Neutrophil (primary cell): ENCODE data around the gene MRGPRD.

Source experiments
- H3K27ac ChIP-seq: fragments of 200-600 bp; sonication (generic); 2 replicates; pipeline ENCODE4 v1.5.1; 2016; ENCODE audit warnings: mild to moderate bottlenecking, moderate library complexity
- H3K27me3 ChIP-seq: fragments of 200-600 bp; sonication (generic); 2 replicates; pipeline ENCODE4 v1.6.0; 2016; ENCODE audit warnings: mild to moderate bottlenecking
- H3K36me3 ChIP-seq: fragments of 200-600 bp; sonication (generic); 2 replicates; pipeline ENCODE4 v1.5.1; 2017
- H3K4me1 ChIP-seq, 2 experiments: fragments of 200-600 bp in 1 of 2; sonication (generic) in 1 of 2; 1 replicate in 1 of 2; 2 replicates in 1 of 2; pipeline versions ENCODE4 v1.5.1 to v1.6.1; 2013 to 2016; ENCODE audit warnings: low read depth in 1 of 2, low read length in 1 of 2, mild to moderate bottlenecking in 1 of 2, moderate library complexity in 1 of 2; ENCODE audit not compliant: control insufficient read depth in 1 of 2, insufficient read depth in 1 of 2
- H3K4me3 ChIP-seq, 2 experiments: fragments of 200-600 bp in 1 of 2; sonication (generic) in 1 of 2; 1 replicate in 1 of 2; 2 replicates in 1 of 2; pipeline ENCODE4 v1.5.1; 2013 to 2016; ENCODE audit warnings: low read depth in 1 of 2, low read length in 1 of 2, mild to moderate bottlenecking in 1 of 2, moderate library complexity in 1 of 2
- H3K9me3 ChIP-seq: fragments of 200-600 bp; sonication (generic); 2 replicates; pipeline ENCODE4 v1.5.1; 2016
- TF ChIP-seq, protein P1 (sequence below): fragments of 200-600 bp; sonication (generic); IDR thresholded peaks from 2 replicates; pipeline ENCODE4 v1.5.1; 2016; ENCODE audit warnings: antibody characterized with exemption

Gene MRGPRD

DNA sequence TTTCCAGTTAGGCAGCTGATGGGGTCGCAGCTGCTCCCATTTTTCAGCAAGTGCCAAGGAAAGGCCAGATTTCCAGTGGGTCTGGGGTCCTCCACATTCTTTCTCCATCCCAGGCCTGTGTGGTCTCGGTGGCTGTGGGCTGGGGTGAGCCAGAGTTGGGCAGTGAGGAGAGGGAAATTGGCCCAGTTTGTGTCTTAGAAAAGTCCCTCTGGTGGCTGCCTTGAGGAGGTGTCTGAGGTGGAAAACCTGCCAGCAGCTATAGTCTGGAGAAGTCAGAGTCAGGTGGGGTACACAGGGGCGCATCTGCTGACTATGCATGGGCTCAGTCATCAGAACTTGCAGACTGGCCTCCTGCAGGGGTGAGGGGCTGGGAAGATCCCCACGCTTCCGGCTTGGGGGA, 30.5 kb downstream of the MRGPRD start:
- no peaks in the 10 kb centered on the region for H3K27me3 ChIP-seq
- no peaks in the 10 kb centered on the region for H3K9me3 ChIP-seq
- H3K36me3 ChIP-seq = no peaks in the 10 kb centered on the region
- H3K4me3 ChIP-seq = no peak overlapping the region
- H3K27ac ChIP-seq = no peak overlapping the region
- H3K4me1 ChIP-seq = peaks cover 5% of the 10 kb centered on the region in 2 experiments
- TF ChIP-seq, protein P1, sequence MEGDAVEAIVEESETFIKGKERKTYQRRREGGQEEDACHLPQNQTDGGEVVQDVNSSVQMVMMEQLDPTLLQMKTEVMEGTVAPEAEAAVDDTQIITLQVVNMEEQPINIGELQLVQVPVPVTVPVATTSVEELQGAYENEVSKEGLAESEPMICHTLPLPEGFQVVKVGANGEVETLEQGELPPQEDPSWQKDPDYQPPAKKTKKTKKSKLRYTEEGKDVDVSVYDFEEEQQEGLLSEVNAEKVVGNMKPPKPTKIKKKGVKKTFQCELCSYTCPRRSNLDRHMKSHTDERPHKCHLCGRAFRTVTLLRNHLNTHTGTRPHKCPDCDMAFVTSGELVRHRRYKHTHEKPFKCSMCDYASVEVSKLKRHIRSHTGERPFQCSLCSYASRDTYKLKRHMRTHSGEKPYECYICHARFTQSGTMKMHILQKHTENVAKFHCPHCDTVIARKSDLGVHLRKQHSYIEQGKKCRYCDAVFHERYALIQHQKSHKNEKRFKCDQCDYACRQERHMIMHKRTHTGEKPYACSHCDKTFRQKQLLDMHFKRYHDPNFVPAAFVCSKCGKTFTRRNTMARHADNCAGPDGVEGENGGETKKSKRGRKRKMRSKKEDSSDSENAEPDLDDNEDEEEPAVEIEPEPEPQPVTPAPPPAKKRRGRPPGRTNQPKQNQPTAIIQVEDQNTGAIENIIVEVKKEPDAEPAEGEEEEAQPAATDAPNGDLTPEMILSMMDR = no peak

GRCh38 chr11:68948935-68949334, 31.9 kb downstream of the MRGPRD start:
- no peaks in the 10 kb centered on the region for H3K27me3 ChIP-seq
- H3K36me3 ChIP-seq = no peaks in the 10 kb centered on the region
- no peaks in the 10 kb centered on the region for H3K9me3 ChIP-seq
- TF ChIP-seq, protein P1 = no peak
- H3K4me3 ChIP-seq = no peak overlapping the region
- H3K4me1 ChIP-seq = no peaks in the 10 kb centered on the region
- no peak overlapping the region for H3K27ac ChIP-seq

DNA sequence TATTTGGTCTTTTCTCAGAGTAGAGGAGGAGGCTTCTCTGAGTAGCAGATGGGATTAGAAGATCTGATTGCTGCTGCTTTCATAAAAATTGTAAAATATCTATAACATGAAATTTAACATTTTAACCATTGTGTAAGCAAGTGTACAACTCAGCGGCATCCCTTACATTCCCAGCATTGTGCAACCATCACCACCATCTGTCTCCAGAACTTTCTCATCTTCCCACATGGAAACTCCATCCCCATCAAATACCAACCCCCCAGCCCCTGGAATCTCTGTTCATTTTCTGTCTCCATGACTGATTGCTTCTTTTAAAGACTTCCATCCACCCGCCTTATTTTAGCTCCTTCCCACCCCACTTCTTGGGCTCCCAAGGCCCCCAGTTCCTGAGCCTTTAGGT, 32.3 kb downstream of the MRGPRD start:
- Histone ChIP-seq H3K27ac (no peak overlapping the region), H3K27me3 (no peaks in the 10 kb centered on the region), H3K4me3 (no peak overlapping the region), H3K9me3 (no peaks in the 10 kb centered on the region), H3K4me1 (no peaks in the 10 kb centered on the region), H3K36me3 (no peaks in the 10 kb centered on the region)
- TF ChIP-seq, protein P1 = no peak

DNA sequence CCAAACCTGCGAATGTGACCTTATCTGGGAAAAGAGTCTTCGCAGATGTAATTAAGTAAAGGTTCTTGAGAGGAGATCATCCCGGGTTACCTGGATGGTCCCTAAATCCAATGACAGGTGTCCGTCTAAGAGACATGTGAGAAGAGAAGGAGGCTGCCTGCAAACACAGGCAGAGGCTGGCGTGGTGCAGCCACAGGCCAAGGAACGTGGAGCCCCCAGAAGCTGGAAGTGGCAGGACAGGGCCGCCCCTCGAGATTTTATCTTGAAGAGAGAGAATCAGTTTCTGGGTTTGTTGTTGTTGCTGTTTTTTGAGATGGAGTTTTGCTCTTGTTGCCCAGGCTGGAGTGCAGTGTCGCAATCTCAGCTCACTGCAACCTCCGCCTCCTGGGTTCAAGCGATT, 33.6 kb downstream of the MRGPRD start:
- H3K27ac ChIP-seq = no peak overlapping the region
- H3K36me3 ChIP-seq = peaks cover 1% of the 10 kb centered on the region
- TF ChIP-seq, protein P1 = no peak
- H3K4me1 ChIP-seq = no peaks in the 10 kb centered on the region
- no peak overlapping the region for H3K4me3 ChIP-seq
- H3K27me3 ChIP-seq = no peaks in the 10 kb centered on the region
- no peaks in the 10 kb centered on the region for H3K9me3 ChIP-seq

DNA sequence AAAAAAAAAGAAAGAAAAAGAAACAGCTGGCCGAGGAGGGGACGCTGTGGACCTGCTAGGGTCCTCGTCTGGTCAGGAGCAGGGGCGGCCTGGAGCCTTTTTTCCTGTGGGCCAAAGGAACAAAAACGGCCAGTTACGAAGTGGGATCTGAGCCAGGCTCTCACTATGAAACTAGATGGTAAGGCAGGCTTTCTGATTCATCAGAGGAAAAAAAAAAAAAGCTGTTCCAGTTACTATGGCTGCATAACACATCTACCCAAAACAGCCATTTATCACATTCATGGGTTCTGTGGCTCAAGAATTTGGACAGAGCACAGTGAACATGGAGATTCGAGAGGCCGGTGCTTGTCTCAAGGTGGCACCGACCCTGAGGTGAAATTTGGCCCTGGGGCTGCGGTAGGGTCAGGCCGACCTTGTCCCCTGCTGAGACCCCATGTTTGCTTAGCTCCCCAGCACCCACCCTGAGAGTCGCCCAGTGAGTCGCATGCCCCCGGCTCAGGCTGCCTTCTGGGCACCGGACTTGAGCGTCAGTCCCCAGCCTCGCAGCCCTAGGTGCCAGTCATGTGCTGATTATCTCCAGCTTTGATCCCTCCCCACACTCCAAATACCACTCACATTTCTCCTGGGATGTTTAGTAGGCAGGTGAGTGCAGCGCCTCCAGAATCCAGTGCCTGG, 34.2 kb downstream of the MRGPRD start:
- Histone ChIP-seq H3K27me3 (no peaks in the 10 kb centered on the region), H3K4me3 (no peak overlapping the region), H3K36me3 (peaks cover 7% of the 10 kb centered on the region), H3K27ac (no peak overlapping the region), H3K9me3 (no peaks in the 10 kb centered on the region), H3K4me1 (no peaks in the 10 kb centered on the region)
- TF ChIP-seq, protein P1 = no peak
